Neural cell (in vitro differentiated cells): ENCODE data around the gene SNRNP35. TPM values are rescaled to one million over a fixed set of nuclear protein-coding genes. Genes with fewer than 3 reads are reported as not detected.

Source experiments
- H2AFZ ChIP-seq: fragments of 200-600, 300-800 bp; sonication (generic), shearing (Covaris generic); 2 replicates; pipeline ENCODE4 v1.6.0; 2014; ENCODE audit warnings: low read depth, mild to moderate bottlenecking, antibody characterized with exemption, low read length, moderate library complexity
- H3F3A ChIP-seq: fragments of 200-600 bp; shearing (Covaris generic); 2 replicates; pipeline ENCODE4 v1.6.1; 2016; ENCODE audit warnings: mild to moderate bottlenecking, moderate library complexity, mixed read lengths, antibody characterized with exemption, low read length; ENCODE audit not compliant: insufficient read depth, poor library complexity, severe bottlenecking
- H3K27ac ChIP-seq: fragments of 200-600, 300-800 bp; sonication (generic), shearing (Covaris generic); 2 replicates; pipeline ENCODE4 v1.5.1; 2014; ENCODE audit warnings: mild to moderate bottlenecking, low read length, moderate library complexity
- H3K27me3 ChIP-seq: fragments of 300-800, 200-600 bp; sonication (generic), shearing (Covaris generic); 2 replicates; pipeline ENCODE4 v1.6.0; 2014; ENCODE audit warnings: mild to moderate bottlenecking, low read depth, low read length, moderate library complexity; ENCODE audit not compliant: insufficient read depth
- H3K36me3 ChIP-seq: fragments of 300-800, 200-600 bp; sonication (generic), shearing (Covaris generic); 2 replicates; pipeline ENCODE4 v1.5.1; 2014; ENCODE audit warnings: mild to moderate bottlenecking, antibody characterized with exemption, low read length, moderate library complexity; ENCODE audit not compliant: insufficient read depth
- H3K4me2 ChIP-seq: fragments of 300-800, 200-600 bp; sonication (generic), shearing (Covaris generic); 2 replicates; pipeline ENCODE4 v1.6.0; 2014; ENCODE audit warnings: mild to moderate bottlenecking, low read length
- H3K4me3 ChIP-seq: fragments of 300-800, 200-600 bp; sonication (generic), shearing (Covaris generic); 2 replicates; pipeline ENCODE4 v1.5.1; 2014; ENCODE audit warnings: mild to moderate bottlenecking, low read length, moderate library complexity
- H3K79me2 ChIP-seq: fragments of 200-600 bp; shearing (Covaris generic); replicated peaks from 2 replicates; pipeline ENCODE4 v1.6.0; 2014; ENCODE audit warnings: mild to moderate bottlenecking, low read length, moderate library complexity; ENCODE audit not compliant: insufficient read depth
- H3K9ac ChIP-seq: fragments of 300-800, 200-600 bp; sonication (generic), shearing (Covaris generic); 2 replicates; pipeline ENCODE4 v1.6.1; 2016; ENCODE audit warnings: mild to moderate bottlenecking, low read length, mixed read lengths
- H3K9me2 ChIP-seq: fragments of 200-600 bp; shearing (Covaris generic); 2 replicates; pipeline ENCODE4 v1.6.1; 2016; ENCODE audit warnings: mild to moderate bottlenecking, low read length, mixed read lengths; ENCODE audit not compliant: insufficient read depth
- H3K9me3 ChIP-seq: fragments of 200-600, 300-800 bp; sonication (generic), shearing (Covaris generic); 2 replicates; pipeline ENCODE4 v1.6.1; 2016; ENCODE audit warnings: mild to moderate bottlenecking, mixed run types, low read length, moderate library complexity, mixed read lengths
- H4K20me1 ChIP-seq: fragments of 200-600 bp; shearing (Covaris generic); 2 replicates; pipeline ENCODE4 v1.6.1; 2016; ENCODE audit warnings: mild to moderate bottlenecking, mixed run types; ENCODE audit not compliant: insufficient read depth
- CTCF ChIP-seq: fragments of 450-650 bp; IDR thresholded peaks from 2 replicates; pipeline ENCODE4 v1.5.1; 2014; ENCODE audit warnings: antibody characterized with exemption, mild to moderate bottlenecking, moderate library complexity; ENCODE audit not compliant: poor library complexity, severe bottlenecking
- EP300 ChIP-seq: fragments of 450-650 bp; conservative IDR thresholded peaks from 2 replicates; pipeline ENCODE4 v1.6.1; 2014; ENCODE audit warnings: antibody characterized with exemption, mild to moderate bottlenecking, moderate library complexity; ENCODE audit not compliant: poor library complexity, severe bottlenecking
- EZH2 ChIP-seq: fragments of 200-600, 300-800 bp; shearing (Covaris generic), sonication (generic); IDR thresholded peaks from 2 replicates; pipeline ENCODE4 v1.6.1; 2014; ENCODE audit warnings: antibody characterized with exemption, low read length, borderline replicate concordance, mild to moderate bottlenecking; ENCODE audit not compliant: insufficient read depth, poor library complexity, severe bottlenecking
- MXI1 ChIP-seq: fragments of 450-650 bp; conservative IDR thresholded peaks from 2 replicates; pipeline ENCODE4 v1.6.1; 2014; ENCODE audit warnings: antibody characterized with exemption, mild to moderate bottlenecking; ENCODE audit not compliant: poor library complexity, severe bottlenecking
- POLR2AphosphoS5 ChIP-seq: IDR thresholded peaks from 2 replicates; pipeline ENCODE4 v1.6.1; 2012
- RAD21 ChIP-seq: fragments of 450-650 bp; conservative IDR thresholded peaks from 2 replicates; pipeline ENCODE4 v1.6.1; 2014; ENCODE audit warnings: antibody characterized with exemption, mild to moderate bottlenecking, moderate library complexity
- REST ChIP-seq: IDR thresholded peaks from 2 replicates; pipeline ENCODE4 v1.6.1; 2012; ENCODE audit warnings: borderline replicate concordance
- SMC3 ChIP-seq: fragments of 450-650 bp; conservative IDR thresholded peaks from 2 replicates; pipeline ENCODE4 v1.6.1; 2014; ENCODE audit warnings: antibody characterized with exemption, mild to moderate bottlenecking, moderate library complexity; ENCODE audit not compliant: poor library complexity
- TAF1 ChIP-seq: IDR thresholded peaks from 2 replicates; pipeline ENCODE4 v1.6.1; 2012; ENCODE audit warnings: low read depth
- polyA plus RNA-seq: library from polyadenylated mRNA; depleted of rRNA; stranded (reverse); fragments of >200 nt; gene quantifications from 2 replicates; pipeline ENCODE4 v1.2.3, GENCODE V29; 2014

Gene SNRNP35
- polyA plus RNA-seq, 1 donor from 2014 or later, result 22.7 TPM

GRCh38 chr12:123469978-123470377, 12.0 kb downstream of the SNRNP35 start (continued):
- TF ChIP-seq CTCF, result no peak

GRCh38 chr12:123471374-123472068, 13.6 kb downstream of the SNRNP35 start:
- Histone ChIP-seq H3K4me3 (no peak overlapping the region), H3K9me3 (no peaks in the 10 kb centered on the region), H3K36me3 (peaks cover 9% of the 10 kb centered on the region), H3K9ac (no peak overlapping the region), H3K27me3 (no peaks in the 10 kb centered on the region), H3F3A (no peaks in the 10 kb centered on the region), H3K79me2 (no peaks in the 10 kb centered on the region), H2AFZ (no peak overlapping the region), H3K27ac (no peak overlapping the region), H3K9me2 (no peaks in the 10 kb centered on the region), H4K20me1 (no peaks in the 10 kb centered on the region), H3K4me2 (no peak overlapping the region)
- no peak for TF ChIP-seq MXI1
- no peak for TF ChIP-seq RAD21
- no peak for TF ChIP-seq EP300
- no peak for TF ChIP-seq EZH2
- no peak for TF ChIP-seq CTCF
- TF ChIP-seq REST, result no peak
- no peak for TF ChIP-seq TAF1
- no peak for TF ChIP-seq POLR2AphosphoS5
- no peak for TF ChIP-seq SMC3
